HAP-1 (cell line): ENCODE measurements around the gene ZFP3.
"Not testable (repeated sequence)": the region's sequence is repeated elsewhere in the genome, so short reads cannot be mapped to it uniquely, and the experiment has no call there.

ENCODE experiments used
- DNase-seq, 2 experiments: peaks; one replicate each; pipeline ENCODE4 v3.0.0-alpha.2; 2016 to 2020; ENCODE audit warnings: low spot score in 2 of 2
- H3K27me3 ChIP-seq: fragments of 250-450 bp; sonication (Bioruptor Pico); 2 replicates; pipeline ENCODE4 v1.5.1; 2020; ENCODE audit warnings: low read depth, mild to moderate bottlenecking, moderate library complexity
- H3K36me3 ChIP-seq: fragments of 250-450 bp; sonication (Bioruptor Pico); replicated peaks from 2 replicates; pipeline ENCODE4 v1.5.1; 2020; ENCODE audit warnings: mild to moderate bottlenecking
- H3K4me1 ChIP-seq: fragments of 250-450 bp; sonication (Bioruptor Pico); 2 replicates; pipeline ENCODE4 v1.5.1; 2020; ENCODE audit warnings: mild to moderate bottlenecking
- H3K4me3 ChIP-seq: fragments of 250-450 bp; sonication (Bioruptor Pico); 2 replicates; pipeline ENCODE4 v1.5.1; 2020; ENCODE audit warnings: mild to moderate bottlenecking, moderate library complexity
- H3K9me3 ChIP-seq: fragments of 250-450 bp; sonication (Bioruptor Pico); 2 replicates; pipeline ENCODE4 v1.5.1; 2020; ENCODE audit warnings: mild to moderate bottlenecking, moderate library complexity
- in situ Hi-C: fragments of 300-500 bp; cut with MboI; formaldehyde crosslinking; loops from 3 replicates; pipeline ENCODE4 v1.14.3; 2020; ENCODE audit warnings: low sequenced_read_pairs, inconsistent platforms, mixed read lengths

Gene ZFP3

GRCh38 chr17:5100832-5101231, 22.6 kb downstream of the ZFP3 start:
- Histone ChIP-seq H3K36me3 (peaks cover 7% of the 10 kb centered on the region), H3K27me3 (no peaks in the 10 kb centered on the region), H3K4me3 (no peak overlapping the region), H3K9me3 (peaks cover 12% of the 10 kb centered on the region), H3K4me1 (no peaks in the 10 kb centered on the region)
- in situ Hi-C loops: no loop called here
- no peak for DNase-seq

GRCh38 chr17:5110816-5111215, 32.5 kb downstream of the ZFP3 start:
- Histone ChIP-seq H3K36me3 (peaks cover 48% of the 10 kb centered on the region), H3K4me3 (peak overlapping the region; percentile 50), H3K27me3 (no peaks in the 10 kb centered on the region), H3K4me1 (peaks cover 9% of the 10 kb centered on the region), H3K9me3 (peaks cover 16% of the 10 kb centered on the region)
- DNase-seq: no peak
- in situ Hi-C loops: no loop called here

GRCh38 chr17:5111402-5112204, 33.3 kb downstream of the ZFP3 start, which contains the start of gene ZNF232:
Gene ZNF232, minus strand, starts transcription at chr17:5111878. Its CDS starts 56 bp downstream, at chr17:5111822.
- Histone ChIP-seq H3K36me3 (peaks cover 40% of the 10 kb centered on the region), H3K4me3 (peak within 1 kb of the TSS; percentile 50), H3K9me3 (peaks cover 16% of the 10 kb centered on the region), H3K27me3 (no peaks in the 10 kb centered on the region), H3K4me1 (peaks cover 9% of the 10 kb centered on the region)
- DNase-seq: peak; percentile 85 to 94
- in situ Hi-C loops: no loop called here

GRCh38 chr17:5115673-5116651, 37.7 kb downstream of the ZFP3 start, which contains the start of gene USP6:
Gene USP6, plus strand, starts transcription at chr17:5116032. Its CDS starts 14,336 bp downstream, at chr17:5130368.
- in situ Hi-C loops: no loop called here
- H3K4me1 ChIP-seq: peaks cover 5% of the 10 kb centered on the region
- no peaks in the 10 kb centered on the region; the same call in 1 of the 2 replicates for H3K36me3 ChIP-seq
- peaks cover 5% of the 10 kb centered on the region for H3K9me3 ChIP-seq
- DNase-seq: no peak
- no peak within 1 kb of the TSS for H3K4me3 ChIP-seq
- H3K27me3 ChIP-seq: no peaks in the 10 kb centered on the region

- Histone ChIP-seq H3K27me3 (no peaks in the 10 kb centered on the region), H3K4me1 (no peaks in the 10 kb centered on the region), H3K9me3 (no peaks in the 10 kb centered on the region), H3K4me3 (no peak overlapping the region), H3K36me3 (no peaks in the 10 kb centered on the region)
- in situ Hi-C loops: no loop called here
- DNase-seq: no peak
Observed at GRCh38 chr17:5118219-5118618, 40.0 kb downstream of the ZFP3 start.

GRCh38 chr17:5120036-5120435, 41.8 kb downstream of the ZFP3 start:
- Histone ChIP-seq H3K4me1 (no peaks in the 10 kb centered on the region), H3K27me3 (no peaks in the 10 kb centered on the region), H3K9me3 (no peaks in the 10 kb centered on the region), H3K36me3 (no peaks in the 10 kb centered on the region), H3K4me3 (no peak overlapping the region)
- DNase-seq: no peak
- in situ Hi-C loops: no loop called here

GRCh38 chr17:5120436-5121185, 42.3 kb downstream of the ZFP3 start:
- H3K4me3 ChIP-seq, DNase-seq, H3K9me3 ChIP-seq, H3K4me1 ChIP-seq, H3K36me3 ChIP-seq, in situ Hi-C loops, H3K27me3 ChIP-seq: not testable (repeated sequence)

GRCh38 chr17:5121186-5121841, 43.0 kb downstream of the ZFP3 start:
- no peaks in the 10 kb centered on the region for H3K9me3 ChIP-seq
- H3K4me1 ChIP-seq: no peaks in the 10 kb centered on the region
- no peak overlapping the region for H3K4me3 ChIP-seq
- no peaks in the 10 kb centered on the region for H3K36me3 ChIP-seq
- in situ Hi-C loops: no loop called here
- no peaks in the 10 kb centered on the region for H3K27me3 ChIP-seq
- DNase-seq: no peak

GRCh38 chr17:5122056-5122455, 43.8 kb downstream of the ZFP3 start:
- H3K4me1 ChIP-seq, H3K27me3 ChIP-seq, in situ Hi-C loops, H3K9me3 ChIP-seq, H3K4me3 ChIP-seq, H3K36me3 ChIP-seq: not testable (repeated sequence)
- DNase-seq: peak in 1 of 2 experiments; percentile 1

GRCh38 chr17:5122586-5123342, 44.5 kb downstream of the ZFP3 start:
- no peaks in the 10 kb centered on the region for H3K9me3 ChIP-seq
- in situ Hi-C loops: no loop called here
- H3K27me3 ChIP-seq: no peaks in the 10 kb centered on the region
- peak in 1 of 2 experiments; percentile 6 for DNase-seq
- no peaks in the 10 kb centered on the region for H3K4me1 ChIP-seq
- no peaks in the 10 kb centered on the region for H3K36me3 ChIP-seq
- no peak overlapping the region for H3K4me3 ChIP-seq

GRCh38 chr17:5123343-5124124, 45.3 kb downstream of the ZFP3 start:
- no peak overlapping the region for H3K4me3 ChIP-seq
- peak in 1 of 2 experiments; percentile 3 for DNase-seq
- no peaks in the 10 kb centered on the region for H3K27me3 ChIP-seq
- in situ Hi-C loops: no loop called here
- no peaks in the 10 kb centered on the region for H3K9me3 ChIP-seq
- H3K4me1 ChIP-seq: no peaks in the 10 kb centered on the region
- H3K36me3 ChIP-seq: no peaks in the 10 kb centered on the region
